ENCODE data around the gene CD40.

CD40 gene

DNA sequence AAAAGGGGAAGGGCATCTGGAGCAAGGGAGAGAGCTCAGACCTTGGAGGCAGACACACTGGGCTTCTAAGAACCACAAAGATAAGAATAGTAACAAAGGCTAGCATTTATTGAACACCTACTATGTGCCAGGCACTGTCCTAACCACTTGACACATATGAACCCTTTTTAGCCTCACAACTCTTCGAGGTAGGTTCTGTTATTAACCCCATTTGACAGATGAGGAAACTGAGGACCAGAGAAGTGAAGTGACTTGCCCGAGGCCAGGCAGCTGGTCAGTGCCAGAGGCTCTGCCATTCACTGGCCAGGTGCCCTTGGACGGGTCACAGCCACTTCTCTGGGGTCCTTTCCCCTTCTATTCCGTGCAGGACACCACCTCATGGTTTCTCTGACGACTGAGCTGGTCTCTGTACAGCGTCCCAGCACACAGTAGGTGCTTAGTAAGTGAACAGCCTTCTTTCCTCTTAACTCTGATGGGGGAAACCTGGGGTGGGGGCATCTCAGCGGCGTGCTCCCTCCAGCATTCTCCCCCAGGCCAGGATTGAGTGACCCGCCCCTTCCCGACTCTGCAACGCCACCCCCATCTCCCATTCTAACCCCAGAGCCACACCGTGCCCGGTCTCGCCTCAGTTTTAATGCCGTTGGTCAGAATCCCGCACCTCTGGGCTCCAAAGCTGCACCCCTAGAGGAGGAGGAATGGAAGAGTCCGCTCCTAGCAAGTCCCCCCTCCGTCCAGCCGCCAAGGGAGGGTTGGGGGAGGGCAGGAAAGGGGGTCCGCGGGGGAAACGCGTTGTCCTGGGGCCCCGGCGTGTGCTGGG lies 55.7 kb downstream of the CD40 start:
- DNase-seq (ENCODE audit: low read depth) = no peak

GRCh38 chr20:46174469-46175126 lies 56.5 kb downstream of the CD40 start:
- peak; percentile 7 for DNase-seq (ENCODE audit: low read depth)

DNA sequence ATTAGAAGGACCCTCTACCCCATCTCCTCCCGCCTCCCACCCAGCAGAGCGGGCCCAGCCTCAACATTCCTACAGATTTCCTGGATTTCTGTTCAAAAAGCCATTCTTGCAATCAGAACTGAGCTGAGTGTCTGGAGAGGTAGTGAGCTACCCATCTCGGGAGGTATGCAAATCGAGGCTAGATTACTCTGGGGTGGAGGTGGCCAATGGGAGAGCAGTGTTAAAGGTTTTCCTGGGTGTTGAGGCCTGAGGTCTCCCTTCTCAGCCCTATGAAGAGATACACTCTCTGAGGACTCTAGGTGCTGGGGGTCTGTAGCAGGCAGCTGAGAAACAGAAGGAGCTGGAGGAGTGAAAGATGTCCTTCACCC lies 57.0 kb downstream of the CD40 start:
- no peak for DNase-seq (ENCODE audit: low read depth)

- DNase-seq (ENCODE audit: low read depth) = no peak
Measured at GRCh38 chr20:46176739-46177378, 58.7 kb downstream of the CD40 start.

DNA sequence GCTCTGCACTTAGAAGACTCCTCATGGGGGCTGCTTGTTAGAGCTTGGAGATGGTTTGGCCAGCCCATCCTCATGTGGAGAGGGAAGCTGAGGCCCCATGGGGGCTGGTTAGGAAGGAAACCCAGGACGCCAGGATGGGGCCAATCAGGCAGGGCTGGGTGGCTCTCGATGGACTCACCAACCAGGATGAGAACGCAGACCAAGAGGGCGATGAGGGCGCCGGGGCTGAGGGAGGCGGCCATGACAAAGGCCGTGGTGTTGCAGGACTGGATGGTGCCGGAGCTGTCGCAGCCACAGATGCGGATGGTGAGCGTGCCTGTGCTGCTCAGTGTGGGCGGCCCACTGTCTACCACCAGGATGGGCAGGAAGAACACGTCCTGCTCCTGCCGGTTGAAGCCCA lies 59.7 kb downstream of the CD40 start:
- no peak for DNase-seq (ENCODE audit: low read depth)

DNA sequence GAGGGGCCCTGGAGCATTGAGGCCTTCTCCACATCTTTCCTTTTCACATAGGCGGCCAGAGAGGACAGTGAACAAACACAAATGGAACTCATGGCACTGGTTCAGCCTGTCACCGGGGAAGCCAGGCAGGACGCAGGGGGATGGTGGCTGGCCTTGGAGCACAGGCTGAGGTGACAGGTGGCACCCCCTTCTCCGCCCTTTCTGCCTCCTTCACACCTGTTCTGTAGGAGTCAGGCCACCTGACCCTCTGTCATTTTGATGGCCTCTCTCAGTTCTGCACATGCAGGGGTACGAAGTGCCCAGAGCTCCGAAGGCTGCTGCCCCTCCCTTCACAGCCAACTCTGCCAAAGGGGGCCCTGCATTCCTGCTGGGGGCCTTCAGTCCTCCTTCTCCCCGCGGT lies 60.8 kb downstream of the CD40 start:
- no peak for DNase-seq (ENCODE audit: low read depth)
